HCT116 (cell line): ENCODE data around the gene PCGF2. TPM values are rescaled to one million over a fixed set of nuclear protein-coding genes. Genes with fewer than 3 reads are reported as not detected.

Experiments used
- ATAC-seq: fragments of 200-7000 bp; cut with Tn5 transposase; 2 replicates; pipeline ENCODE4 v1.9.1; 2020; ENCODE audit warnings: mild to moderate bottlenecking, moderate library complexity
- BruUV-seq: library from RNA; stranded (reverse); fragments of 400-500 nt; replicated peaks from 2 replicates; lab custom pipeline; 2021; lab: Mats Ljungman, UMichigan
- CTCF ChIA-PET: fragments of 300-600 bp; sonication (Branson Sonifier 250); formaldehyde crosslinking; loops from one replicate; lab custom pipeline; 2021; ENCODE audit warnings: antibody characterized with exemption; lab: Charles Lee
- POLR2A ChIA-PET: fragments of 300-600, 350-600 bp; sonication (Branson Sonifier 250); formaldehyde crosslinking; loops from one replicate; lab custom pipeline; 2021; ENCODE audit warnings: antibody characterized with exemption; lab: Charles Lee
- RAD21 ChIA-PET, 2 experiments: fragments of 300-600 bp; sonication (Branson Sonifier 250); formaldehyde crosslinking; loops; one replicate each; lab custom pipeline; 2023; ENCODE audit warnings: low total read pairs in 2 of 2; ENCODE audit not compliant: uncharacterized antibody in 2 of 2, unreplicated experiment in 2 of 2, low non-redundant PET in 1 of 2; lab: Charles Lee
- DNase-seq: peaks from one replicate; pipeline ENCODE4 v3.0.0-alpha.2; 2010; ENCODE audit warnings: low read depth, low spot score
- H2AFZ ChIP-seq: fragments of 200-600 bp; shearing (Covaris generic), sonication (generic); 2 replicates; pipeline ENCODE4 v1.6.1; 2017; ENCODE audit warnings: low read depth, mixed run types, mixed read lengths, antibody characterized with exemption, low read length; ENCODE audit not compliant: poor library complexity, severe bottlenecking
- H3K27ac ChIP-seq: 2 replicates; pipeline ENCODE4 v1.5.1; 2012; ENCODE audit warnings: low read depth, low read length
- H3K27me3 ChIP-seq: fragments of 200-600 bp; sonication (generic); 2 replicates; pipeline ENCODE4 v1.6.1; 2016; ENCODE audit warnings: mixed run types, low read length, mixed read lengths; ENCODE audit not compliant: insufficient read depth
- H3K36me3 ChIP-seq, 2 experiments: fragments of 200-500 bp in 1 of 2; fragments of 200-600 bp in 1 of 2; sonication (Bioruptor generic) in 1 of 2; sonication (generic) in 1 of 2; 2 replicates each; pipeline versions ENCODE4 v1.5.1 to v1.6.1; 2014 to 2016; ENCODE audit warnings: low read length in 2 of 2, inconsistent platforms in 1 of 2, mixed read lengths in 1 of 2, mixed run types in 1 of 2; ENCODE audit not compliant: insufficient read depth in 2 of 2, control insufficient read depth in 1 of 2
- H3K4me1 ChIP-seq, 2 experiments: fragments of 200-600 bp in 1 of 2; sonication (generic) in 1 of 2; 2 replicates each; pipeline versions ENCODE4 v1.5.1 to v1.6.1; 2012 to 2017; ENCODE audit warnings: low read length in 2 of 2, inconsistent platforms in 1 of 2, mild to moderate bottlenecking in 1 of 2, mixed read lengths in 1 of 2, mixed run types in 1 of 2, moderate library complexity in 1 of 2; ENCODE audit not compliant: insufficient read depth in 2 of 2, control insufficient read depth in 1 of 2
- H3K4me2 ChIP-seq: fragments of 200-600 bp; sonication (generic); 2 replicates; pipeline ENCODE4 v1.6.1; 2017; ENCODE audit warnings: mixed run types, low read length, mixed read lengths
- H3K4me3 ChIP-seq, 2 experiments: fragments of 200-600 bp in 1 of 2; sonication (generic) in 1 of 2; replicated peaks in 1 of 2; 2 replicates each; pipeline ENCODE4 v1.5.1; 2011 to 2016; ENCODE audit warnings: low read length in 2 of 2, control low read depth in 1 of 2, low read depth in 1 of 2, mild to moderate bottlenecking in 1 of 2, mixed read lengths in 1 of 2, mixed run types in 1 of 2
- H3K79me2 ChIP-seq: fragments of 200-600 bp; sonication (generic); 2 replicates; pipeline ENCODE4 v1.6.1; 2017; ENCODE audit warnings: mild to moderate bottlenecking, mixed run types, low read length, moderate library complexity, mixed read lengths; ENCODE audit not compliant: insufficient read depth
- H3K9ac ChIP-seq: fragments of 200-600 bp; sonication (generic); 2 replicates; pipeline ENCODE4 v1.6.1; 2016; ENCODE audit warnings: low read length, mixed read lengths
- H3K9me2 ChIP-seq: fragments of 200-600 bp; sonication (generic), shearing (Covaris generic); 2 replicates; pipeline ENCODE4 v1.6.1; 2017; ENCODE audit warnings: mixed run types, mild to moderate bottlenecking, moderate library complexity; ENCODE audit not compliant: insufficient read depth
- H3K9me3 ChIP-seq, 2 experiments: fragments of 200-500 bp in 1 of 2; fragments of 200-600 bp in 1 of 2; sonication (Bioruptor generic) in 1 of 2; sonication (generic) in 1 of 2; 2 replicates each; pipeline ENCODE4 v1.6.1; 2014 to 2017; ENCODE audit warnings: low read length in 2 of 2, mixed read lengths in 2 of 2, inconsistent platforms in 1 of 2, low read depth in 1 of 2, mild to moderate bottlenecking in 1 of 2, mixed run types in 1 of 2, moderate library complexity in 1 of 2; ENCODE audit not compliant: control insufficient read depth in 1 of 2, insufficient read depth in 1 of 2
- H4K20me1 ChIP-seq: fragments of 200-600 bp; sonication (generic), shearing (Covaris generic); 2 replicates; pipeline ENCODE4 v1.6.1; 2017; ENCODE audit warnings: mixed run types, mild to moderate bottlenecking, moderate library complexity; ENCODE audit not compliant: insufficient read depth
- CBX3 ChIP-seq: IDR thresholded peaks from 2 replicates; pipeline ENCODE4 v1.6.1; 2012; ENCODE audit warnings: low read depth
- EGR1 ChIP-seq: IDR thresholded peaks from 2 replicates; pipeline ENCODE4 v1.6.1; 2012; ENCODE audit warnings: low read depth
- ELF1 ChIP-seq: IDR thresholded peaks from 2 replicates; pipeline ENCODE4 v1.6.1; 2012; ENCODE audit warnings: low read depth, borderline replicate concordance
- EZH2 ChIP-seq: fragments of 200-600 bp; sonication (generic); IDR thresholded peaks from 2 replicates; pipeline ENCODE4 v1.6.1; 2017; ENCODE audit warnings: antibody characterized with exemption, mixed run types
- EZH2phosphoT487 ChIP-seq: fragments of 200-600 bp; IDR thresholded peaks from 2 replicates; pipeline ENCODE4 v1.6.1; 2018; ENCODE audit warnings: antibody characterized with exemption, borderline replicate concordance
- FOSL1 ChIP-seq: IDR thresholded peaks from 2 replicates; pipeline ENCODE4 v1.6.1; 2012; ENCODE audit warnings: low read depth
- POLR2A ChIP-seq: IDR thresholded peaks from 2 replicates; pipeline ENCODE4 v1.7.0; 2011; ENCODE audit warnings: borderline replicate concordance; ENCODE audit not compliant: insufficient read depth, insufficient read length; ENCODE audit errors: extremely low read depth
- RAD21 ChIP-seq: IDR thresholded peaks from 2 replicates; pipeline ENCODE4 v1.6.1; 2012; ENCODE audit warnings: low read depth, mild to moderate bottlenecking
- SIN3A ChIP-seq: IDR thresholded peaks from 2 replicates; pipeline ENCODE4 v1.6.1; 2012; ENCODE audit warnings: low read depth
- SP1 ChIP-seq: IDR thresholded peaks from 2 replicates; pipeline ENCODE4 v1.6.1; 2012; ENCODE audit warnings: low read depth
- SRF ChIP-seq: IDR thresholded peaks from 2 replicates; pipeline ENCODE4 v1.6.1; 2012; ENCODE audit warnings: low read depth
- TCF7L2 ChIP-seq: IDR thresholded peaks from 2 replicates; pipeline ENCODE4 v1.7.0; 2011; ENCODE audit warnings: borderline replicate concordance, inconsistent platforms; ENCODE audit not compliant: insufficient read depth, insufficient read length; ENCODE audit errors: extremely low read depth
- ZNF274 ChIP-seq: fragments of 200-500 bp; sonication (Bioruptor generic); IDR thresholded peaks from 2 replicates; pipeline ENCODE4 v1.6.1; 2014; ENCODE audit warnings: mild to moderate bottlenecking, low read depth, low read length, inconsistent platforms
- intact Hi-C: fragments of 100-400 bp; cut with micrococcal nuclease; formaldehyde crosslinking; loops from 2 replicates; pipeline ENCODE4 v1.10.0; 2022
- total RNA-seq: library from RNA; stranded (reverse); gene quantifications from one replicate; pipeline ENCODE4 v1.2.1, GENCODE V29; 2021; ENCODE audit not compliant: unreplicated experiment
- TF ChIP-seq, protein P1 (sequence below): IDR thresholded peaks from 2 replicates; pipeline ENCODE4 v1.6.1; 2012
- TF ChIP-seq, protein P2 (sequence below): IDR thresholded peaks from 2 replicates; pipeline ENCODE4 v1.6.1; 2012

Gene PCGF2
- total RNA-seq, 1 experiment from 2014 or later: 64.6 TPM

DNA sequence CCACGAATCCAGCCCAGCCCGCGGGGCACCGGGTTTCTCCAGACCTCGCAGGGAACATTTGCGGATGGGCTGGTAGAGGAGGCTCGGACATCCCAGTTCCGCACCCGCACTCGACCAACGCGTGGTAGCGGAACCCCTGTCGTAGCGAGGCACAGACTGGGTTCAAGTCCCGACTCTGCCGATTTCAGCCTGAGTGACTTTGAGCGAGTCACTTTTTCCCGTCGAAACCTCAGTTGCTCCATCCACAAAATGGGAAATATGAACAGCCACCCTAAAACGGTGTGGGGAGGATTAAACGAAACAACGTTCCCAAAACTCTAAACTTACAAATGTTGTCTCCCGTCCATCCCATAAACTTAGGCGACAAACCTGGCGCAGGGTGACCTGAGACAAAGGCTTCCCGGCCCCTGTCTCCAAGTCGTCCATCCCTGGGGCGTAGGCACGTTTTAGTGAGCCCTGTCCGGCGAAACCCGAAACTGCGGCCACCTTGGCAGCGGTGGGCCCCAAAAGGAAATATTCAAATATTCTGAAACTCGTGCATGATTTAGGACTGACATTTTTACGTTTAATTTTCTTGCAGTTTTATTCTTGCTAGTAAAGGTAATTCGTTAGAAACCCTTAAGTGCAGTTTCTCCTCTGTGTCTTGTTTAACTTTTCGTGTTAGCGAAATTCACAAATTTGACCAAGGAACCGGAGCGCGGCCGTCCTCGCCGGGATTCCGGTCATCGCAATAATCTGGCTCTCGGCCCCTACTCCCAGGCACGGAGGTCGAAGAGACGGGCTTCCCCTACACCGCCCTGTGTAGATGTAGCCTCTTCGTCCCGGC is 45.0 kb downstream of the PCGF2 start:
- POLR2A ChIA-PET: interaction anchor here (1.1 to 1.6 kb wide), 3 partner anchors 25 to 145 kb away, joined by 3 to 4 read pairs (median 4); partner anchors contain the start of gene EPOP
- TF ChIP-seq, protein P1, sequence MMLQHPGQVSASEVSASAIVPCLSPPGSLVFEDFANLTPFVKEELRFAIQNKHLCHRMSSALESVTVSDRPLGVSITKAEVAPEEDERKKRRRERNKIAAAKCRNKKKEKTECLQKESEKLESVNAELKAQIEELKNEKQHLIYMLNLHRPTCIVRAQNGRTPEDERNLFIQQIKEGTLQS: no peak
- TF ChIP-seq ELF1: no peak
- TF ChIP-seq POLR2A: peak; percentile 22
- TF ChIP-seq EZH2: no peak
- TF ChIP-seq, all 23 proteins: peak for 1
- no peaks in the 10 kb centered on the region for H4K20me1 ChIP-seq
- peak overlapping the region; percentile 99 for H3K27ac ChIP-seq
- peaks cover 4 to 12% of the 10 kb centered on the region in 2 experiments; a peak in 1 of 4 replicates for H3K36me3 ChIP-seq
- DNase-seq: no peak
- no peak for ATAC-seq
- ChIA-PET RAD21 (no interaction called here), CTCF (no interaction called here)
- peaks cover 41% of the 10 kb centered on the region for H3K79me2 ChIP-seq
- peak overlapping the region; percentile 68 to 77 for H3K4me3 ChIP-seq
- intact Hi-C loops: no loop called here
- no peaks in the 10 kb centered on the region for H3K27me3 ChIP-seq
- peaks cover 38 to 72% of the 10 kb centered on the region in 2 experiments for H3K4me1 ChIP-seq
- TSS peak; percentile 47 for BruUV-seq
- no peak overlapping the region for H2AFZ ChIP-seq
- peak overlapping the region; percentile 86 for H3K4me2 ChIP-seq
- H3K9me2 ChIP-seq: no peaks in the 10 kb centered on the region
- peak overlapping the region; percentile 92 for H3K9ac ChIP-seq
- H3K9me3 ChIP-seq: no peaks in the 10 kb centered on the region

DNA sequence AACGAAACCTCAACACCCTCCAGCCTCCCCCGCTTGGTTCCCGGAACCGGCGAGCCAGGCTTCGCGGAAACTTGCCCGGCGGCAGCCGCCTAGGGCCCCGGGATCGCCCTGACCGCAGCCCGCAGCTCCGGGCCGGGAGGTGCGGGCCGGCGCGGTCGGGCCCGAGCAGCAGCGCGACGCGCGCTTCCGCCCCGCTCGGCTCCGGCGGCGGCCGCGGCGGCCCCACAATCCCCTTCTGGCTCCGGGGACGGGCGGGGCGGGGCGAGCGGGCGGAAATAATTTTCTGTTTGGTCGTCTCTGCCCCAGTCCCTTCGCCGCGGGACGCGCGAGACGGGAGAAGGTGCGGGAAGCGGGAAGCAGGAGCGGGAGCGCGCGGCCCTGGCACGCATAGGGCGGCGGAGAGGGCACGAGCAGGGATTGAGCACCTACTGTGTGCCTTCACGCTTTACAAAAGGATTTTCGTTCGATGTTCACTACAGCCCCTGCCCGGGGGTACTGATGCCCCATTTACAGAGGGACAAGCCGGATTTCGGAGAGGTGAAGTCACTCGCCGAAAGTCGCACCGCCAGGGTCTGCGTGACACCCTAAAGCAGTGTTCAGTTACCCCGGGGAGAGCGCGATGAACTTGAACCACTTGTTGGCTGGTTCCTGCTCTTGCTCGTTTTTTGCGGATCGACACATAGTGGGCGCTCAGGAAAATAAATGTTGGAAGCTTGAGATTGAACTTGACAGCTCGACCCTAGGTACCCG is 45.8 kb downstream of the PCGF2 start:
- ChIA-PET RAD21 (no interaction called here), POLR2A (interaction anchor here (1.1 kb wide), 1 partner anchor 25 kb away, joined by 3 read pairs; no protein-coding TSS in a partner anchor), CTCF (interaction anchor here (1.1 kb wide), 1 partner anchor 25 kb away, joined by 5 read pairs; no protein-coding TSS in a partner anchor)
- Histone ChIP-seq H3K36me3 (peaks cover 0 to 5% of the 10 kb centered on the region in 2 experiments; a peak in 1 of 4 replicates), H2AFZ (no peak overlapping the region), H3K9me3 (no peaks in the 10 kb centered on the region), H3K4me3 (peak overlapping the region; percentile 68 to 77), H3K27me3 (no peaks in the 10 kb centered on the region), H3K4me2 (peak overlapping the region; percentile 86), H3K27ac (peak overlapping the region; percentile 99), H3K9me2 (no peaks in the 10 kb centered on the region), H3K4me1 (peaks cover 38 to 71% of the 10 kb centered on the region in 2 experiments), H3K9ac (peak overlapping the region; percentile 92), H3K79me2 (peaks cover 34% of the 10 kb centered on the region), H4K20me1 (no peaks in the 10 kb centered on the region)
- intact Hi-C loops: no loop called here
- peak; percentile 59 for ATAC-seq
- DNase-seq: peak; percentile 73
- TSS peak; percentile 83 for BruUV-seq
- TF ChIP-seq FOSL1 (no peak), TCF7L2 (peak; percentile 13), POLR2A (peak; percentile 83), CBX3 (peak; percentile 62; the same call in 1 of the 2 replicates), SP1 (peak; percentile 51; the same call in 1 of the 2 replicates), EZH2phosphoT487 (no peak), EGR1 (no peak), ELF1 (no peak), SRF (no peak), ZNF274 (no peak), RAD21 (no peak), SIN3A (peak; percentile 72; the same call in 1 of the 2 replicates)
- TF ChIP-seq, protein P2, sequence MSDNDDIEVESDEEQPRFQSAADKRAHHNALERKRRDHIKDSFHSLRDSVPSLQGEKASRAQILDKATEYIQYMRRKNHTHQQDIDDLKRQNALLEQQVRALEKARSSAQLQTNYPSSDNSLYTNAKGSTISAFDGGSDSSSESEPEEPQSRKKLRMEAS: peak; percentile 88
- TF ChIP-seq, protein P1: no peak
